Measurements from ENCODE around the gene POLQ. TPM values are rescaled to one million over a fixed set of nuclear protein-coding genes. Genes with fewer than 3 reads are reported as not detected.

The POLQ gene
- total RNA-seq, 4 donors from 2014 or later = 2.2 to 11.6 (median 3.9) TPM

- TF ChIP-seq, protein P1, sequence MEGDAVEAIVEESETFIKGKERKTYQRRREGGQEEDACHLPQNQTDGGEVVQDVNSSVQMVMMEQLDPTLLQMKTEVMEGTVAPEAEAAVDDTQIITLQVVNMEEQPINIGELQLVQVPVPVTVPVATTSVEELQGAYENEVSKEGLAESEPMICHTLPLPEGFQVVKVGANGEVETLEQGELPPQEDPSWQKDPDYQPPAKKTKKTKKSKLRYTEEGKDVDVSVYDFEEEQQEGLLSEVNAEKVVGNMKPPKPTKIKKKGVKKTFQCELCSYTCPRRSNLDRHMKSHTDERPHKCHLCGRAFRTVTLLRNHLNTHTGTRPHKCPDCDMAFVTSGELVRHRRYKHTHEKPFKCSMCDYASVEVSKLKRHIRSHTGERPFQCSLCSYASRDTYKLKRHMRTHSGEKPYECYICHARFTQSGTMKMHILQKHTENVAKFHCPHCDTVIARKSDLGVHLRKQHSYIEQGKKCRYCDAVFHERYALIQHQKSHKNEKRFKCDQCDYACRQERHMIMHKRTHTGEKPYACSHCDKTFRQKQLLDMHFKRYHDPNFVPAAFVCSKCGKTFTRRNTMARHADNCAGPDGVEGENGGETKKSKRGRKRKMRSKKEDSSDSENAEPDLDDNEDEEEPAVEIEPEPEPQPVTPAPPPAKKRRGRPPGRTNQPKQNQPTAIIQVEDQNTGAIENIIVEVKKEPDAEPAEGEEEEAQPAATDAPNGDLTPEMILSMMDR (IDR thresholded peaks at IDR 0.05) = peak in 3 of 6 experiments; percentile 21 to 44 (median 40)
- no peak for TF ChIP-seq POLR2A (IDR thresholded peaks at IDR 0.05)
- no peaks in the 10 kb centered on the region for H3K27me3 ChIP-seq
- H3K27ac ChIP-seq = no peak overlapping the region
- no peaks in the 10 kb centered on the region for H3K36me3 ChIP-seq
- H3K4me3 ChIP-seq = no peak overlapping the region
- no peak for DNase-seq
- no peaks in the 10 kb centered on the region for H3K9me3 ChIP-seq
- H3K4me1 ChIP-seq = no peaks in the 10 kb centered on the region
Observed at GRCh38 chr3:121529308-121529707, 16.5 kb downstream of the POLQ start.

DNA sequence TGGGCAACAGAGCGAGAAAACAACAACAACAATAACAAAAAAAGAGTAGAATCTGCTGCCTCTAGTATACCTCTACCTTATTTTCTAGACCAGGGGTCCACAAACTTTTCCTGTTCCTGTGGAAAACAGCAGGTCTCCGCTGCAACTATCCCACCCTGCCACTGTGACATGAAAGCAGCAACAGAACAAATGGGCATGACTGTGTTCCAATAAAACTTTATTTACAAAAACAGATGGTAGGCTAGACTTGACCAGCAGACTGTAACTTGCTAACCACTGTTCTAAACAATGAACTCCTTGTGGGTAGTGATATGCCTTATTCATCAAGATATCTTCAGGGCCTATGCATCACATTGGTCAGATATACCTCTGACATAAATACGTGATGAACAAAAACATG is 25.3 kb downstream of the POLQ start:
- Histone ChIP-seq H3K4me1 (no peaks in the 10 kb centered on the region), H3K36me3 (no peaks in the 10 kb centered on the region)

DNA sequence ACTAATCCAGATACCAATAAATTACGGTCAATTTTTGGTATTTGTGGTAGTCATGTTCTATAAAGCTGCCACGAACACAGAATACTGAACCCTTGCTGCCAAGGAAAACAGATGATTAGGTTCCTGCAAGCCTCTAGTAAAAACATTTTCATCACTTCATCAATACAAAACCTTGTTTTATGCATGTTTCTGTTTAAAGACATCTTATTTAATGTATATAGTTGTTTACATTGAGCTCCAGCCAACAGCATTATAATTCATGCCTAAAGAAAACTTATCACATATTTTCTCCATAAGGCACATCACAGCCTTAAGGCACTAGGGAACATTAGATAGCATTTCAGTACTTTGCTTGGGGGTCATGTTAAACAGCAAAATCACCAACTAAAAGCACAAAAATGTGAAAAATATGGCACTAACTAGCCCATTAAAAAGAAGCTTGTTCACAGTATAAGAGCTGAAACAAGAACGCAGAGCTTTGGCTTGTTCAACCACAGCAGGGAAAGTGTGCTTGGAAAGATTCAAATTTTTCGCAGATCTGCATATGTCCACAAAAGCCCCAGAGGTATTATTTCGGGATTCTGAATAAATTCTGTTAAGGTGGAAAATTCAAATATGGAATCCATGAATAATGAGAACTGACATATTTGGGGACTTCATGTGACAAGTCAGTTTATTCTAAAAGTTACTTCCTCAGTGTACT is 27.7 kb downstream of the POLQ start:
- Histone ChIP-seq H3K4me3 (no peak overlapping the region), H3K4me1 (no peaks in the 10 kb centered on the region), H3K9me3 (no peaks in the 10 kb centered on the region), H3K27ac (no peak overlapping the region), H3K27me3 (no peaks in the 10 kb centered on the region), H3K36me3 (no peaks in the 10 kb centered on the region)
- TF ChIP-seq, protein P1 (IDR thresholded peaks at IDR 0.05) = no peak
- no peak for TF ChIP-seq POLR2A (IDR thresholded peaks at IDR 0.05)
- no peak for DNase-seq

More for the DNA sequence above, 25.3 kb downstream of the POLQ start:
- Histone ChIP-seq H3K27me3 (no peaks in the 10 kb centered on the region), H3K27ac (no peak overlapping the region), H3K9me3 (no peaks in the 10 kb centered on the region), H3K4me3 (no peak overlapping the region)
- DNase-seq = no peak
- no peak for TF ChIP-seq POLR2A (IDR thresholded peaks at IDR 0.05)
- TF ChIP-seq, protein P1 (IDR thresholded peaks at IDR 0.05) = no peak

GRCh38 chr3:121515862-121516261 is 29.9 kb downstream of the POLQ start:
- no peak overlapping the region for H3K27ac ChIP-seq
- no peaks in the 10 kb centered on the region for H3K27me3 ChIP-seq
- no peak overlapping the region for H3K4me3 ChIP-seq
- no peaks in the 10 kb centered on the region for H3K36me3 ChIP-seq
- no peak for DNase-seq
- no peak for TF ChIP-seq POLR2A (IDR thresholded peaks at IDR 0.05)
- TF ChIP-seq, protein P1 (IDR thresholded peaks at IDR 0.05) = no peak
- no peaks in the 10 kb centered on the region for H3K4me1 ChIP-seq
- H3K9me3 ChIP-seq = no peaks in the 10 kb centered on the region

GRCh38 chr3:121515313-121515712 is 30.5 kb downstream of the POLQ start:
- H3K4me1 ChIP-seq = no peaks in the 10 kb centered on the region
- H3K27me3 ChIP-seq = no peaks in the 10 kb centered on the region
- H3K27ac ChIP-seq = no peak overlapping the region
- DNase-seq = no peak
- H3K4me3 ChIP-seq = no peak overlapping the region
- H3K9me3 ChIP-seq = no peaks in the 10 kb centered on the region
- TF ChIP-seq POLR2A (IDR thresholded peaks at IDR 0.05) = no peak
- TF ChIP-seq, protein P1 (IDR thresholded peaks at IDR 0.05) = no peak
- H3K36me3 ChIP-seq = no peaks in the 10 kb centered on the region
